Nephron progenitor cell (in vitro differentiated cells): ENCODE data around the gene KIAA0930.

Source experiments
- DNase-seq: peaks from one replicate; pipeline ENCODE4 v3.0.0; 2021
- H3K27ac Mint-ChIP-seq: 2 replicates; pipeline ENCODE4 v1.8.0; 2021; ENCODE audit warnings: mild to moderate bottlenecking, moderate library complexity, mixed read lengths
- H3K27me3 Mint-ChIP-seq: 2 replicates; pipeline ENCODE4 v1.8.0; 2021; ENCODE audit warnings: mild to moderate bottlenecking, low read depth, mixed read lengths; ENCODE audit not compliant: poor library complexity
- H3K36me3 Mint-ChIP-seq: 2 replicates; pipeline ENCODE4 v1.8.0; 2021; ENCODE audit warnings: low read depth, mixed read lengths
- H3K4me1 Mint-ChIP-seq: 2 replicates; pipeline ENCODE4 v1.8.0; 2021; ENCODE audit warnings: mixed read lengths
- H3K4me3 Mint-ChIP-seq: 2 replicates; pipeline ENCODE4 v1.8.0; 2021; ENCODE audit warnings: mild to moderate bottlenecking, moderate library complexity, mixed read lengths
- H3K9me3 Mint-ChIP-seq: 2 replicates; pipeline ENCODE4 v1.8.0; 2021; ENCODE audit warnings: mild to moderate bottlenecking, moderate library complexity, mixed read lengths
- CTCF ChIP-seq: fragments of 200-600 bp; sonication (generic); IDR thresholded peaks from 2 replicates; pipeline ENCODE4 v1.5.0; 2021; ENCODE audit warnings: antibody characterized with exemption

The KIAA0930 gene

GRCh38 chr22:45144916-45145315 is 95.8 kb downstream of the KIAA0930 start:
- Mint-ChIP-seq H3K27ac (no peak overlapping the region), H3K4me3 (no peak overlapping the region), H3K4me1 (peaks cover 5% of the 10 kb centered on the region), H3K36me3 (peaks cover 39% of the 10 kb centered on the region), H3K9me3 (peaks cover 49% of the 10 kb centered on the region), H3K27me3 (peaks cover 4% of the 10 kb centered on the region)
- TF ChIP-seq CTCF: no peak
- DNase-seq: no peak

DNA sequence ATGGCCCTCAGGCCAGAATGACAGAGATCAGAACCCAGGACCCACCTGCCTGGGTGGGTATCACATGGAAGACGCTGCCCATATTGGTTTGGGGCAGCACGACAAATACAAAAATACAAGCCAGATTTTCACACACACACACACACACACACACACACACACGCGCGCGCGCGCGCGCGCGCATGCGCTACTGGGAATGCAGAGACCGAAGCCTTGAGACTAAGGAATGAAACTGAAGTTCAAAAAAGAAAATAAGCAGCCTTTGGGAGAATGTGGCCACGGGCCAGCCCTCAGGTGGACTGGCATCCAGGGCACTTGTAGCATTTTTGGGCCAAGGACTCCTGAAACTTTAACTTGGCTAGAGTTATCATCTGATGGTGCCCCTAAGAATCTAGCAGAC is 98.3 kb downstream of the KIAA0930 start:
- Mint-ChIP-seq H3K36me3 (peaks cover 44% of the 10 kb centered on the region), H3K27me3 (peaks cover 4% of the 10 kb centered on the region), H3K27ac (no peak overlapping the region), H3K4me1 (peaks cover 5% of the 10 kb centered on the region), H3K4me3 (no peak overlapping the region), H3K9me3 (peaks cover 54% of the 10 kb centered on the region)
- TF ChIP-seq CTCF: no peak
- DNase-seq: no peak
